NCI-H1694 treated with DMSO at 0.1 percent for 48 hours (cell line): Measurements from ENCODE around the gene NOG.
A peak's percentile ranks its signal among the peaks of the same experiment; 100 is the strongest.

ENCODE experiments used
- DNase-seq: peaks from one replicate; lab custom pipeline; 2025; lab: John Stamatoyannopoulos, UW

Gene NOG

GRCh38 chr17:56593646-56594319, at the start of gene NOG:
Gene NOG, plus strand, starts transcription at chr17:56593699. Its CDS starts 525 bp downstream, at chr17:56594224.
- DNase-seq: peak; percentile 57

GRCh38 chr17:56545106-56545505, 48.4 kb upstream of the NOG start:
- no peak for DNase-seq

- DNase-seq: no peak
These were observed 47.6 kb upstream of the NOG start for GRCh38 chr17:56545930-56546329.

GRCh38 chr17:56548661-56549060, 44.8 kb upstream of the NOG start:
- no peak for DNase-seq

- no peak for DNase-seq
These were observed 44.0 kb upstream of the NOG start for GRCh38 chr17:56549501-56549900.

GRCh38 chr17:56557682-56558081, 35.8 kb upstream of the NOG start:
- no peak for DNase-seq

GRCh38 chr17:56558088-56558487, 35.4 kb upstream of the NOG start:
- no peak for DNase-seq

- no peak for DNase-seq
These were observed 23.3 kb upstream of the NOG start for GRCh38 chr17:56570199-56570598.

- no peak for DNase-seq
These were observed 22.0 kb upstream of the NOG start for GRCh38 chr17:56571456-56571855.

GRCh38 chr17:56577190-56577842, 16.2 kb upstream of the NOG start:
- DNase-seq: no peak

GRCh38 chr17:56577843-56578204, 15.7 kb upstream of the NOG start:
- DNase-seq: no peak

- DNase-seq: no peak
These were observed 11.6 kb upstream of the NOG start for GRCh38 chr17:56581635-56582627.

- no peak for DNase-seq
These were observed 9.7 kb upstream of the NOG start for GRCh38 chr17:56583772-56584171.

GRCh38 chr17:56587298-56587697, 6.2 kb upstream of the NOG start:
- DNase-seq: no peak

- peak; percentile 78 for DNase-seq
These were observed 913 bp upstream of the NOG start for GRCh38 chr17:56592487-56593085.

GRCh38 chr17:56593086-56593645, 333 bp upstream of the NOG start:
- DNase-seq: peak; percentile 69

- DNase-seq: no peak
These were observed 1.0 kb downstream of the NOG start for GRCh38 chr17:56594320-56595107.

- DNase-seq: peak; percentile 36
These were observed 1.6 kb downstream of the NOG start for GRCh38 chr17:56595108-56595418.

GRCh38 chr17:56595831-56596690, 2.6 kb downstream of the NOG start:
- DNase-seq: no peak
